HG03558 (cell line): ENCODE results near the gene P2RY1.
"Not testable (repeated sequence)": the region's sequence is repeated elsewhere in the genome, so short reads cannot be mapped to it uniquely, and the experiment has no call there.

Experiments used
- ATAC-seq: cut with Tn5 transposase; IDR thresholded peaks from one replicate; pipeline ENCODE4 v1.9.1; 2021; ENCODE audit warnings: moderate number of reproducible peaks; ENCODE audit not compliant: unreplicated experiment; ENCODE audit errors: extremely low read depth

Gene P2RY1

GRCh38 chr3:152835601-152836102 lies 721 bp downstream of the P2RY1 start:
- peak; percentile 13 for ATAC-seq

GRCh38 chr3:152836269-152836668 lies 1.3 kb downstream of the P2RY1 start:
- no peak for ATAC-seq

GRCh38 chr3:152839511-152839910 lies 4.6 kb downstream of the P2RY1 start:
- no peak for ATAC-seq

- ATAC-seq: no peak
These were observed 6.2 kb downstream of the P2RY1 start for GRCh38 chr3:152841131-152841530.

- ATAC-seq: no peak
These were observed 7.5 kb downstream of the P2RY1 start for GRCh38 chr3:152842413-152842812.

GRCh38 chr3:152843955-152844354 lies 9.0 kb downstream of the P2RY1 start:
- peak; percentile 94 for ATAC-seq

GRCh38 chr3:152846572-152847202 lies 11.8 kb downstream of the P2RY1 start:
- not testable (repeated sequence) for ATAC-seq

GRCh38 chr3:152847599-152847998 lies 12.7 kb downstream of the P2RY1 start:
- ATAC-seq: not testable (repeated sequence)

GRCh38 chr3:152849996-152850578 lies 15.2 kb downstream of the P2RY1 start:
- no peak for ATAC-seq

GRCh38 chr3:152853196-152853595 lies 18.3 kb downstream of the P2RY1 start:
- no peak for ATAC-seq

- ATAC-seq: no peak
These were observed 22.2 kb downstream of the P2RY1 start for GRCh38 chr3:152857082-152857481.

GRCh38 chr3:152858170-152858800 lies 23.4 kb downstream of the P2RY1 start:
- ATAC-seq: no peak

GRCh38 chr3:152860736-152861135 lies 25.8 kb downstream of the P2RY1 start:
- ATAC-seq: no peak

GRCh38 chr3:152865668-152866245 lies 30.8 kb downstream of the P2RY1 start:
- ATAC-seq: no peak

GRCh38 chr3:152870027-152870426 lies 35.1 kb downstream of the P2RY1 start:
- ATAC-seq: no peak

- ATAC-seq: not testable (repeated sequence)
These were observed 38.4 kb downstream of the P2RY1 start for GRCh38 chr3:152873314-152873713.

- no peak for ATAC-seq
These were observed 40.2 kb downstream of the P2RY1 start for GRCh38 chr3:152874896-152875749.

- ATAC-seq: no peak
These were observed 44.3 kb downstream of the P2RY1 start for GRCh38 chr3:152879130-152879789.

- ATAC-seq: no peak
These were observed 44.9 kb downstream of the P2RY1 start for GRCh38 chr3:152879790-152880174.

- no peak for ATAC-seq
These were observed 50.1 kb downstream of the P2RY1 start for GRCh38 chr3:152885076-152885475.
